IMR-90 (cell line): ENCODE measurements around the gene ULBP2.
"Not testable (repeated sequence)": the region's sequence is repeated elsewhere in the genome, so short reads cannot be mapped to it uniquely, and the experiment has no call there.

Experiments used
- BHLHE40 ChIP-seq: fragments of 150-350 bp; IDR thresholded peaks from 2 replicates; pipeline ENCODE4 v1.6.1; 2016; ENCODE audit warnings: mild to moderate bottlenecking, low read depth, low read length
- CHD1 ChIP-seq: IDR thresholded peaks from 2 replicates; pipeline ENCODE4 v1.6.1; 2012; ENCODE audit warnings: low read depth, low read length, improper control_type of control experiment
- CTCF ChIP-seq: conservative IDR thresholded peaks from 2 replicates; pipeline ENCODE4 v1.5.1; 2012; ENCODE audit warnings: mild to moderate bottlenecking, low read depth, low read length, improper control_type of control experiment
- ELK1 ChIP-seq: fragments of 150-350 bp; IDR thresholded peaks from 2 replicates; pipeline ENCODE4 v1.6.1; 2016; ENCODE audit warnings: low read depth, mild to moderate bottlenecking, low read length, moderate library complexity, borderline replicate concordance
- MAFK ChIP-seq: IDR thresholded peaks from 2 replicates; pipeline ENCODE4 v1.6.1; 2012; ENCODE audit warnings: low read depth, low read length, improper control_type of control experiment
- MAZ ChIP-seq: IDR thresholded peaks from 2 replicates; pipeline ENCODE4 v1.6.1; 2012; ENCODE audit warnings: low read depth, mild to moderate bottlenecking, low read length, improper control_type of control experiment, moderate library complexity, borderline replicate concordance
- MXI1 ChIP-seq: IDR thresholded peaks from 2 replicates; pipeline ENCODE4 v1.6.1; 2012; ENCODE audit warnings: low read depth, mild to moderate bottlenecking, low read length, moderate library complexity, borderline replicate concordance
- NFE2L2 ChIP-seq: fragments of 150-350 bp; IDR thresholded peaks from 2 replicates; pipeline ENCODE4 v1.6.1; 2016; ENCODE audit warnings: low read depth, mild to moderate bottlenecking, low read length
- POLR2A ChIP-seq: IDR thresholded peaks from 2 replicates; pipeline ENCODE4 v1.6.1; 2012; ENCODE audit warnings: mild to moderate bottlenecking, low read depth, low read length
- RAD21 ChIP-seq: IDR thresholded peaks from 2 replicates; pipeline ENCODE4 v1.6.1; 2012; ENCODE audit warnings: low read length, improper control_type of control experiment
- RCOR1 ChIP-seq: IDR thresholded peaks from 2 replicates; pipeline ENCODE4 v1.6.1; 2012; ENCODE audit warnings: mild to moderate bottlenecking, low read length, improper control_type of control experiment; ENCODE audit not compliant: insufficient replicate concordance
- RFX5 ChIP-seq: IDR thresholded peaks from 2 replicates; pipeline ENCODE4 v1.8.0; 2012; ENCODE audit warnings: low read depth, mild to moderate bottlenecking, low read length, moderate library complexity
- SMC3 ChIP-seq: fragments of 150-350 bp; IDR thresholded peaks from 2 replicates; pipeline ENCODE4 v1.6.1; 2016; ENCODE audit warnings: low read depth, mild to moderate bottlenecking, antibody characterized with exemption, low read length, moderate library complexity
- USF2 ChIP-seq: fragments of 150-350 bp; IDR thresholded peaks from 2 replicates; pipeline ENCODE4 v1.6.1; 2017; ENCODE audit warnings: mild to moderate bottlenecking, antibody characterized with exemption, low read length, low read depth

- TF ChIP-seq USF2, NFE2L2, CTCF, POLR2A, SMC3, MAFK, RCOR1, CHD1, MXI1, RAD21, BHLHE40, MAZ, ELK1, RFX5: not testable (repeated sequence)
Observed at GRCh38 chr6:149958124-149958523, 16.3 kb downstream of the ULBP2 start.
